HG02970 (cell line): ENCODE measurements around the gene OTOL1.

Source experiments
- ATAC-seq: cut with Tn5 transposase; IDR thresholded peaks from one replicate; pipeline ENCODE4 v1.9.1; 2021; ENCODE audit warnings: mild to moderate bottlenecking, moderate library complexity, moderate number of reproducible peaks; ENCODE audit not compliant: unreplicated experiment, low FRiP score

OTOL1 gene

DNA sequence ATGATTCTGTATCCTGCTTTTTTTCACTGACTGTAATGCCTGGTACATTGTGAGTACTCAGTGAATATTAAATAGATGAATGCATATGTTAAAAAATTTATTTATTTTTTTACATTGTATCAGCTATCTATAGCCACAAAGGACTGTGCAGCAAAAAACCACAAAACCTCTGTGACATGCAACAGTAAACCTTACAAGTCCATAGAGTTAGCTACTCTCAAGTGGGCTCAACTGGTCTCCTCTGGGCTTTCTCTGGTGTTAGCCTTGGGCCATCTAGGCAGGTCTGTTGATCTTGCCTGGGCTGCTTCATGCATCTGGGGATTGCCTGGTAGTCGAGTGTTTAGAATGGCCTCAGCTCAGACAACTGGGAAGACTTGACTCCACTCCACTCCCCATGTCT is 35.3 kb downstream of the OTOL1 start:
- no peak for ATAC-seq

DNA sequence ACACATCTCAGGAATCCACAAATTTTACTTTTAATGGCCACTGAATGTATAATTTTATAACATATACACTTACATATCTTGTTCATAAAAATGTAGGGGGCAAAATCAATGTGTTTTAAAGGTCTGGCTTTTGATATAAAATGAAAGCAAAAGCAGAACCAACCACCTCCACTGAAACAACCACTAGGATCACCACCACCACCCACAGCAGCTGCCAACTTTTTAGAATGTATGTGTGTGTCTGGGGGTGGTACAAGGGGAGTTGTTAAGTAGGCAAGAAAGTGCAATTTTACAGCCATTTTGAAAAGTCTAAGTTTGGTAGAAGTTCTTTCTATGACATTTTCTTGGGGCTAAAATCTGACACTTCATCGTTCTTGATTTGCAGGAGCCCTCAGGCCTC is 44.0 kb downstream of the OTOL1 start:
- ATAC-seq, result no peak

GRCh38 chr3:161545824-161546223 is 49.2 kb downstream of the OTOL1 start:
- no peak for ATAC-seq

DNA sequence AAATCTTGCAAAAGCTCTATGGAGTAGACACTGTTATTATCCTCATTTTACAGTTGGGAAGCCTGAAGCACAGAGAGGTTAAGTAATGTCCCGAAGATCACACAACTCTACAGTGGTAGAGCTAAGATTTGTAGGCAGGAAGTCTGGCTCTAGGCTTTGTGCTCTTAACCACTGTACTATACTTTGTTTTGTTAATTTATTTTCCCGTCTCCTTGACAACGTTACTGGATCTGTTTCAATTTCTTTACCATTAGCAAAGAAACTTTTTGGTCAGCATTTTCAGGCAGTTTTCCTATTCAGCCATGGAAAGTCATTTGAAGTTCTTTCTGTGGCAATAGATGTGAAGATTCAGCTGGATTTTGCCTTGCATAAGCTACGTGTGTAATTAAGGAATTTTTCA is 51.7 kb downstream of the OTOL1 start:
- no peak for ATAC-seq

GRCh38 chr3:161549261-161549660 is 52.7 kb downstream of the OTOL1 start:
- no peak for ATAC-seq

- no peak for ATAC-seq
Measured at GRCh38 chr3:161550491-161551195, 54.0 kb downstream of the OTOL1 start.

GRCh38 chr3:161551697-161552096 is 55.1 kb downstream of the OTOL1 start:
- no peak for ATAC-seq

DNA sequence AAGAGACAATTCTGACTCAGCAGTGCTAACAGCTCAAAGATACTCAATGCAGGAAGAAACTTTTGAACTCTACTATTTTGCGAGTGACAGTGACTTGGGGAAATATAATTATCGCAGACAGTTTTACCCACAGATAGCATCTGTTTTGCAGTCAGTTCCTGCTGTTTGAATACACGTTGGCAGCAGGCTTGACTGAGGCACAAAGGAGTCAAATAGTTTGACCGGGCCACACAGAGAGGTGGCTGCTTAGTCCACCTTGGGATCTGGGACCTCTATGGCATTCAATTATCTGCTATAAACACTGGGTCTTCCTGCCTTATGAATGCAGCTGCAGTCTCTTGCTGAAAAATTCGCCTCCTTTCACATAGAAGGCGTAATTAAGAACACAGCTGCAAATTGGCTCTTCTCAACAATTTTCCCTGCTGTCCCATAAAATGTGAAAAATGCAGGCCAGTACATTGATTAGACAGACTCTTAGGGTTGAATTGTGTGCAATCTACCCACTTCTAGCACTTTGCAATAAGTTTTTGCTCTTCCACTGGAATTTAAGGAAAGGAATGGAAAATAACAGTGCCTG is 56.5 kb downstream of the OTOL1 start:
- no peak for ATAC-seq
